Myocyte (in vitro differentiated cells): ENCODE data around the gene THEMIS2. TPM values are rescaled to one million over a fixed set of nuclear protein-coding genes. Genes with fewer than 3 reads are reported as not detected.
A peak's percentile ranks its signal among the peaks of the same experiment; 100 is the strongest.

Experiments
- DNase-seq: peaks from one replicate; pipeline ENCODE4 v3.0.0-alpha.2; 2012; ENCODE audit warnings: low read depth
- total RNA-seq: library from RNA; depleted of rRNA; stranded (reverse); fragments of >200 nt; gene quantifications from 2 replicates; pipeline ENCODE4 v1.2.3, GENCODE V29; 2014

The THEMIS2 gene
- total RNA-seq, 1 donor from 2014 or later: 27.3 TPM

GRCh38 chr1:27885114-27885528 is 12.8 kb downstream of the THEMIS2 start:
- no peak for DNase-seq

GRCh38 chr1:27885621-27886352 is 13.4 kb downstream of the THEMIS2 start:
- DNase-seq: peak; percentile 44

GRCh38 chr1:27886353-27886679 is 14.0 kb downstream of the THEMIS2 start:
- DNase-seq: no peak

GRCh38 chr1:27886744-27887143 is 14.4 kb downstream of the THEMIS2 start:
- DNase-seq: no peak

- DNase-seq: no peak
Measured at GRCh38 chr1:27887215-27888021, 15.1 kb downstream of the THEMIS2 start.

GRCh38 chr1:27889506-27889905 is 17.2 kb downstream of the THEMIS2 start:
- no peak for DNase-seq

GRCh38 chr1:27891196-27891889 is 19.0 kb downstream of the THEMIS2 start:
- no peak for DNase-seq

GRCh38 chr1:27894521-27894920 is 22.2 kb downstream of the THEMIS2 start:
- no peak for DNase-seq

GRCh38 chr1:27906759-27907158 is 34.4 kb downstream of the THEMIS2 start:
- peak; percentile 91 for DNase-seq

GRCh38 chr1:27912429-27912828 is 40.1 kb downstream of the THEMIS2 start:
- DNase-seq: no peak

GRCh38 chr1:27915082-27915575 is 42.8 kb downstream of the THEMIS2 start:
- DNase-seq: no peak

- no peak for DNase-seq
Measured at GRCh38 chr1:27922272-27922671, 49.9 kb downstream of the THEMIS2 start.

- no peak for DNase-seq
Measured at GRCh38 chr1:27928216-27928954, 56.0 kb downstream of the THEMIS2 start.

- DNase-seq: no peak
Measured at GRCh38 chr1:27931184-27931583, 58.8 kb downstream of the THEMIS2 start.

GRCh38 chr1:27931759-27932158 is 59.4 kb downstream of the THEMIS2 start:
- DNase-seq: no peak

- no peak for DNase-seq
Measured at GRCh38 chr1:27934818-27935549, 62.6 kb downstream of the THEMIS2 start, which contains the start of gene SMPDL3B. SMPDL3B (plus strand) TSS chr1:27935000; CDS start chr1:27935184, 184 bp downstream.

- DNase-seq: no peak
Measured at GRCh38 chr1:27935721-27936120, 63.4 kb downstream of the THEMIS2 start.
